IMR-90 (cell line): ENCODE data around the gene EMID1. TPM values are rescaled to one million over a fixed set of nuclear protein-coding genes. Genes with fewer than 3 reads are reported as not detected.

Experiments
- ATAC-seq: fragments of 200-7000 bp; cut with Tn5 transposase; 2 replicates; pipeline ENCODE4 v1.9.1; 2020; ENCODE audit warnings: low read depth, mild to moderate bottlenecking, moderate library complexity
- BruUV-seq: library from RNA; stranded (reverse); fragments of 400-500 nt; replicated peaks from 2 replicates; lab custom pipeline; 2021; lab: Mats Ljungman, UMichigan
- CTCF ChIA-PET: fragments of 300-600 bp; formaldehyde crosslinking; extraction: SDS; loops from one replicate; lab custom pipeline; 2021; ENCODE audit warnings: antibody characterized with exemption; lab: Yijun Ruan, JAX
- POLR2A ChIA-PET: fragments of 300-600 bp; sonication (Branson Sonifier 250); formaldehyde crosslinking; loops from one replicate; lab custom pipeline; 2022; ENCODE audit warnings: antibody characterized with exemption; ENCODE audit not compliant: unreplicated experiment; lab: Charles Lee
- DNase-seq: peaks from one replicate; pipeline ENCODE4 v3.0.0; 2013
- H2AFZ ChIP-seq: replicated peaks from 2 replicates; pipeline ENCODE3; 2013; ENCODE audit warnings: low read length, mild to moderate bottlenecking; ENCODE audit not compliant: poor library complexity
- H2AK5ac ChIP-seq: 2 replicates; pipeline ENCODE4 v1.6.1; 2013; ENCODE audit warnings: low read depth, low read length, inconsistent platforms
- H2AK9ac ChIP-seq: replicated peaks from 2 replicates; pipeline ENCODE3; 2013; ENCODE audit warnings: mild to moderate bottlenecking, low read depth, low read length, moderate library complexity; ENCODE audit not compliant: poor library complexity
- H2BK120ac ChIP-seq: 2 replicates; pipeline ENCODE4 v1.6.1; 2013; ENCODE audit warnings: low read depth, low read length, inconsistent platforms
- H2BK15ac ChIP-seq: 3 replicates; pipeline ENCODE4 v1.6.1; 2013; ENCODE audit warnings: low read depth, low read length, inconsistent platforms
- H2BK20ac ChIP-seq: 2 replicates; pipeline ENCODE4 v1.6.1; 2013; ENCODE audit warnings: low read depth, mild to moderate bottlenecking, inconsistent platforms, low read length, moderate library complexity
- H2BK5ac ChIP-seq: 2 replicates; pipeline ENCODE4 v1.6.1; 2013; ENCODE audit warnings: mild to moderate bottlenecking, low read depth, low read length, inconsistent platforms; ENCODE audit not compliant: poor library complexity, severe bottlenecking
- H3K14ac ChIP-seq: replicated peaks from 2 replicates; pipeline ENCODE4 v1.6.1; 2013; ENCODE audit warnings: low read depth, low read length, inconsistent platforms
- H3K18ac ChIP-seq: 2 replicates; pipeline ENCODE4 v1.6.1; 2013; ENCODE audit warnings: low read depth, low read length, control low read depth
- H3K23ac ChIP-seq: 2 replicates; pipeline ENCODE4 v1.6.1; 2013; ENCODE audit warnings: low read depth, low read length, inconsistent platforms
- H3K27ac ChIP-seq: 2 replicates; pipeline ENCODE4 v1.5.1; 2013; ENCODE audit warnings: mild to moderate bottlenecking, control low read depth, low read length; ENCODE audit not compliant: insufficient read depth
- H3K27me3 ChIP-seq: 2 replicates; pipeline ENCODE4 v1.6.1; 2013; ENCODE audit warnings: low read length; ENCODE audit not compliant: control insufficient read depth, insufficient read depth
- H3K36me3 ChIP-seq: 2 replicates; pipeline ENCODE4 v1.6.1; 2013; ENCODE audit warnings: low read length, mixed read lengths; ENCODE audit not compliant: control insufficient read depth, insufficient read depth
- H3K4ac ChIP-seq: 2 replicates; pipeline ENCODE4 v1.6.1; 2013; ENCODE audit warnings: low read depth, low read length, inconsistent platforms
- H3K4me1 ChIP-seq: 2 replicates; pipeline ENCODE4 v1.6.1; 2013; ENCODE audit warnings: low read length, mixed read lengths; ENCODE audit not compliant: control insufficient read depth, insufficient read depth
- H3K4me2 ChIP-seq: 2 replicates; pipeline ENCODE4 v1.6.1; 2013; ENCODE audit warnings: low read depth, mild to moderate bottlenecking, control low read depth, low read length, moderate library complexity
- H3K4me3 ChIP-seq: 2 replicates; pipeline ENCODE4 v1.5.1; 2013; ENCODE audit warnings: low read depth, mild to moderate bottlenecking, control low read depth, low read length, moderate library complexity; ENCODE audit not compliant: insufficient read depth
- H3K56ac ChIP-seq: 2 replicates; pipeline ENCODE4 v1.6.1; 2013; ENCODE audit warnings: low read length, inconsistent platforms; ENCODE audit not compliant: insufficient read depth; ENCODE audit errors: extremely low read depth
- H3K79me1 ChIP-seq, 2 experiments: 2 replicates each; pipeline ENCODE4 v1.6.1; 2013; ENCODE audit warnings: low read length in 2 of 2, inconsistent platforms in 1 of 2, low read depth in 1 of 2
- H3K9ac ChIP-seq: 2 replicates; pipeline ENCODE4 v1.6.1; 2013; ENCODE audit warnings: low read depth, low read length, control low read depth
- H3K9me1 ChIP-seq: 2 replicates; pipeline ENCODE4 v1.6.1; 2013; ENCODE audit warnings: low read length, inconsistent platforms; ENCODE audit not compliant: insufficient read depth
- H3K9me3 ChIP-seq: 2 replicates; pipeline ENCODE4 v1.6.1; 2013; ENCODE audit warnings: low read length; ENCODE audit not compliant: control insufficient read depth, insufficient read depth
- H4K20me1 ChIP-seq: 2 replicates; pipeline ENCODE4 v1.6.1; 2013; ENCODE audit warnings: low read length, inconsistent platforms; ENCODE audit not compliant: insufficient read depth
- H4K5ac ChIP-seq: 2 replicates; pipeline ENCODE4 v1.6.1; 2013; ENCODE audit warnings: mild to moderate bottlenecking, low read depth, low read length, control low read depth
- H4K8ac ChIP-seq, 2 experiments: 2 replicates each; pipeline ENCODE4 v1.6.1; 2013; ENCODE audit warnings: low read depth in 2 of 2, low read length in 2 of 2, control low read depth in 1 of 2, inconsistent platforms in 1 of 2
- H4K91ac ChIP-seq: 2 replicates; pipeline ENCODE4 v1.6.1; 2013; ENCODE audit warnings: low read depth, low read length, inconsistent platforms; ENCODE audit not compliant: insufficient read depth
- CEBPB ChIP-seq: IDR thresholded peaks from 2 replicates; pipeline ENCODE4 v1.6.1; 2012; ENCODE audit warnings: low read depth, low read length, improper control_type of control experiment
- CHD1 ChIP-seq: IDR thresholded peaks from 2 replicates; pipeline ENCODE4 v1.6.1; 2012; ENCODE audit warnings: low read depth, low read length, improper control_type of control experiment
- CTCF ChIP-seq: conservative IDR thresholded peaks from 2 replicates; pipeline ENCODE4 v1.5.1; 2012; ENCODE audit warnings: mild to moderate bottlenecking, low read depth, low read length, improper control_type of control experiment
- ELK1 ChIP-seq: fragments of 150-350 bp; IDR thresholded peaks from 2 replicates; pipeline ENCODE4 v1.6.1; 2016; ENCODE audit warnings: low read depth, mild to moderate bottlenecking, low read length, moderate library complexity, borderline replicate concordance
- FOS ChIP-seq: fragments of 150-350 bp; IDR thresholded peaks from 2 replicates; pipeline ENCODE4 v1.6.1; 2016; ENCODE audit warnings: low read depth, low read length
- MAFK ChIP-seq: IDR thresholded peaks from 2 replicates; pipeline ENCODE4 v1.6.1; 2012; ENCODE audit warnings: low read depth, low read length, improper control_type of control experiment
- MAZ ChIP-seq: IDR thresholded peaks from 2 replicates; pipeline ENCODE4 v1.6.1; 2012; ENCODE audit warnings: low read depth, mild to moderate bottlenecking, low read length, improper control_type of control experiment, moderate library complexity, borderline replicate concordance
- MXI1 ChIP-seq: IDR thresholded peaks from 2 replicates; pipeline ENCODE4 v1.6.1; 2012; ENCODE audit warnings: low read depth, mild to moderate bottlenecking, low read length, moderate library complexity, borderline replicate concordance
- NFE2L2 ChIP-seq: fragments of 150-350 bp; IDR thresholded peaks from 2 replicates; pipeline ENCODE4 v1.6.1; 2016; ENCODE audit warnings: low read depth, mild to moderate bottlenecking, low read length
- POLR2A ChIP-seq: IDR thresholded peaks from 2 replicates; pipeline ENCODE4 v1.6.1; 2012; ENCODE audit warnings: mild to moderate bottlenecking, low read depth, low read length
- RAD21 ChIP-seq: IDR thresholded peaks from 2 replicates; pipeline ENCODE4 v1.6.1; 2012; ENCODE audit warnings: low read length, improper control_type of control experiment
- RCOR1 ChIP-seq: IDR thresholded peaks from 2 replicates; pipeline ENCODE4 v1.6.1; 2012; ENCODE audit warnings: mild to moderate bottlenecking, low read length, improper control_type of control experiment; ENCODE audit not compliant: insufficient replicate concordance
- RFX5 ChIP-seq: IDR thresholded peaks from 2 replicates; pipeline ENCODE4 v1.8.0; 2012; ENCODE audit warnings: low read depth, mild to moderate bottlenecking, low read length, moderate library complexity
- SMC3 ChIP-seq: fragments of 150-350 bp; IDR thresholded peaks from 2 replicates; pipeline ENCODE4 v1.6.1; 2016; ENCODE audit warnings: low read depth, mild to moderate bottlenecking, antibody characterized with exemption, low read length, moderate library complexity
- USF2 ChIP-seq: fragments of 150-350 bp; IDR thresholded peaks from 2 replicates; pipeline ENCODE4 v1.6.1; 2017; ENCODE audit warnings: mild to moderate bottlenecking, antibody characterized with exemption, low read length, low read depth
- WGBS, 2 experiments: methylation state at CpG; one replicate each; pipeline versions ENCODE4 v1.1.5 to v1.1.7; 2013; ENCODE audit warnings: missing lambda C conversion rate in 2 of 2; ENCODE audit not compliant: insufficient read length in 1 of 2; ENCODE audit errors: extremely low coverage in 2 of 2; 5-methylcytosine and 5-hydroxymethylcytosine counted together
- dilution Hi-C: fragments of 300-500 bp; cut with HindIII; formaldehyde crosslinking; loops from one replicate; pipeline ENCODE4 v1.14.3; 2018; ENCODE audit warnings: low sequenced_read_pairs; ENCODE audit not compliant: unreplicated experiment
- in situ Hi-C: fragments of 300-500 bp; cut with MboI; formaldehyde crosslinking; loops from 3 replicates; pipeline ENCODE4 v1.14.3; 2019; ENCODE audit warnings: low sequenced_read_pairs, inconsistent platforms, mixed read lengths
- intact Hi-C: fragments of 100-400 bp; cut with micrococcal nuclease; formaldehyde crosslinking; loops from 2 replicates; pipeline ENCODE4 v1.10.0; 2022
- polyA plus RNA-seq, 3 experiments: library from polyadenylated mRNA; depleted of rRNA; stranded (reverse); fragments of >200 nt; gene quantifications; 2 replicates each; pipeline ENCODE4 v1.2.3, GENCODE V29; 2012; ENCODE audit warnings: low replicate concordance in 1 of 3
- total RNA-seq: library from RNA; depleted of rRNA; stranded (reverse); fragments of >200 nt; gene quantifications from 2 replicates; pipeline ENCODE4 v1.2.3, GENCODE V29; 2012

EMID1 gene
- total and polyA plus RNA-seq, 2 of the 4 experiments (the other 2 are of a cell fraction), result 0.54 to 1.3 TPM

- BruUV-seq, result no TSS peak
- Histone ChIP-seq H2BK120ac (no peak overlapping the region), H3K56ac (no peak overlapping the region), H3K79me1 (peaks cover 9 to 21% of the 10 kb centered on the region in 2 experiments), H3K9me3 (no peaks in the 10 kb centered on the region), H3K4me1 (peaks cover 2% of the 10 kb centered on the region), H2BK5ac (no peak overlapping the region), H2AK5ac (no peak overlapping the region), H2BK15ac (no peak overlapping the region), H3K9me1 (peaks cover 10% of the 10 kb centered on the region), H2AFZ (no peak overlapping the region), H3K4me3 (no peak overlapping the region), H3K23ac (no peak overlapping the region), H4K8ac (no peak overlapping the region), H4K5ac (no peak overlapping the region), H3K14ac (no peak overlapping the region), H3K27ac (no peak overlapping the region), H4K91ac (no peak overlapping the region), H3K4me2 (no peak overlapping the region), H3K18ac (no peak overlapping the region), H2BK20ac (no peak overlapping the region), H2AK9ac (no peak overlapping the region), H3K36me3 (peaks cover 41% of the 10 kb centered on the region), H3K9ac (no peak overlapping the region), H3K27me3 (no peaks in the 10 kb centered on the region), H3K4ac (no peak overlapping the region), H4K20me1 (peaks cover 37% of the 10 kb centered on the region)
- TF ChIP-seq CHD1 (no peak), MAFK (no peak), ELK1 (no peak), CTCF (no peak), CEBPB (no peak), RCOR1 (no peak), NFE2L2 (no peak), MAZ (no peak), RAD21 (no peak), MXI1 (no peak), POLR2A (no peak), USF2 (no peak), RFX5 (no peak), SMC3 (no peak), FOS (no peak)
- in situ Hi-C loops, result no loop called here
- intact Hi-C loops, result no loop called here
- DNase-seq (no peak), ATAC-seq (no peak)
- POLR2A ChIA-PET, result no interaction called here
- CTCF ChIA-PET, result no interaction called here
- dilution Hi-C loops, result no loop called here
- WGBS, 2 experiments, result 91% methylated on average over 8 of the region's 17 CpGs; no CpG with 5 or more reads in 1 of the 2 experiments
Observed at GRCh38 chr22:29301716-29302401, 96.2 kb downstream of the EMID1 start.
